ENCODE results near the gene DNAJB6. TPM values are rescaled to one million over a fixed set of nuclear protein-coding genes. Genes with fewer than 3 reads are reported as not detected.

DNAJB6 gene
- total and polyA plus RNA-seq, 2 experiments from 2014 or later, result 92.2 to 110 TPM

DNA sequence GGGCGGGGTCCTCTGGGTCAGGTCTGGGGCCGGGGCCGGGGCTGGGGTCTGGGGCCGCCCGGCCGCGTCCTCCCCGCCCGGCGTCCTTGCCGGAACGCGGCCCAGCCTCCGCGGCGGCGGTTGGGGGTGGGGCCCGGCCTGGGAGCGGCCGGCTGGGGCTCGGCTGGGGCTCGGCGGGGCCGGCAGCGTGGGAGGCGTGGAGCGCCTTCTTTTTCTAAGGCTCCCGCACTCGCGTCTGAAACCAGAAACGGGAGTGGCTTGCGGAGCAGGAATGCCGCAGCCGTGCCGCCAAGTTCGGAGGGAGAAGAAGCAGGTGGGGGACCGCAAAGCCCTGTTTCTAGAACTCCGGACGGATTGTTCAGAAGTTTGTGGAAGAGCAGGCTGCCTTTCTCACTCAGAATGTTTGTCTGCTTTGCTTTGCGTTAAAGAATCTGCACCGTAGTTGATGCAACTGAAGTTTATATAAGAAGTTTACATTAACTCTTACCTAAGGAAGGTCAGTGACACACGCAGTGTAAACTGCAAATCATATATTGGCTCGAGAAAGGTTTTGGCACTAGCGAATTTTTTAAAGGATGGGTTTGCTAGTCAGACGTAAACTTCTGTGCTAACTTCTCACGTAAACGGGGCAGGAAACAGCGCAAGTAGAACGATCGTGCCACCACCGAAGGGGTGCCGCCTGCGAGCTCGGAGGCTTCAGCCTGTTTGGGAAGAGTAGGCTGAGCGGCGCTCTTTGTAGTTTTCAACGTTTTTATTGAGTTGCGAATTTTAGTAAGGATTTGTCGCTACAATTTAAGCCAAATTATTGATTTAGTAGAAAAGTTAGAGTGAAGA, 729 bp downstream of the DNAJB6 start:
- Histone ChIP-seq H3K27me3 (no peaks in the 10 kb centered on the region), H3K4me1 (ENCODE audit: insufficient read depth) (peaks cover 10% of the 10 kb centered on the region), H3K27ac (peak overlapping the region; percentile 99), H3K4me3 (peak overlapping the region; percentile 65), H3K79me2 (peaks cover 51% of the 10 kb centered on the region), H3K9me2 (replicated peaks; ENCODE audit: insufficient read depth) (no peaks in the 10 kb centered on the region), H4K20me1 (ENCODE audit: insufficient read depth, poor library complexity, severe bottlenecking) (peaks cover 51% of the 10 kb centered on the region), H3K36me3 (replicated peaks; ENCODE audit: insufficient read depth, low read depth) (no peaks in the 10 kb centered on the region), H3K4me2 (peak overlapping the region; percentile 83), H3K9me3 (ENCODE audit: low read depth) (no peaks in the 10 kb centered on the region), H2AFZ (peak overlapping the region; percentile 33)
- DNase-seq (ENCODE audit: low spot score), result peak; percentile 87
- under 1% methylated on average over 36 of the region's 59 CpGs for WGBS (ENCODE audit: low lambda C conversion rate, missing lambda C conversion rate)
- TF ChIP-seq EZH2phosphoT487 (IDR thresholded peaks at IDR 0.05; ENCODE audit: low read depth, severe bottlenecking, unreplicated experiment), result no peak
- TF ChIP-seq EZH2 (IDR thresholded peaks at IDR 0.05; ENCODE audit: borderline replicate concordance), result no peak

DNA sequence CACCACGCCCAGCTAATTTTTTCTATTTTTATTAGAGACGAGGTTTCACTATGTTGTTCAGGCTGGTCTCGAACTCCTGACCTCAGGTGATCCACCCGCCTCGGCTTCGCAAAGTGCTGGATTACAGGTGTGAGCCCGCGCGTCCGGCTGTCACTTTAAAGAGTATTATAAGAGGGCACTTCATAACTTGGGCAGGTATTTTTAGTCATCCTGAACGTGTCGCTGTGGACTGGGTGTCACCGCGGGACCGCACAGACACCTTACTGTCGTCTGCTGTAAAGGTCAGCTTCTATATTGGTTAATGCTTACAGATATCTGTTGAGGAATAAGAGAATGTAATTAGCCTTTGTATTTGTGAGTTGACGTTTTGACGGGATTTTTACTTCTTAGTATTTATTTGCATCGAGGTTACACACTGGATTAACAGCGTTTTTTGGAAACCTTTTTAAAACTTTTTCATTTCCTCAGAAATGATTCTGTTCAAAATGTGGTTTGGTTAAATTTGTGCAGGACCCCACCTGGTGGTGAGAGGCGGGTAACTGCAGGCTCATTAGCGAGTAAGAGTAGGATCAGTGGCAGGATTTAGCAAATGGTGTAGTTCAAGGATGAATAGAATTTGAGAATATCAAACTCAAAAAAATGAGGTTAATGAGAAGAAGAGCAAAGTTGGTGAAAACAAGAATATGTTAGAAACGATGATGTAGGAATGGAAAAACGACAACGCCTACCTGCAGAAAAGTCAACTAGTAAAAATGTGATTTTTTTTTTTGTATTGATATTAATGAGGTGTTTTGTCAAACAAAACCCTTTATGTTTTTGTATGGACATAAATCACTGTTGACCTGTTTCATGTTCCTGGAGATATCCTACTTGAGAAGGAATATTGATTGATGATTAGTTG, 3.2 kb downstream of the DNAJB6 start:
- Histone ChIP-seq H4K20me1 (ENCODE audit: insufficient read depth, poor library complexity, severe bottlenecking) (peaks cover 76% of the 10 kb centered on the region), H3K4me1 (ENCODE audit: insufficient read depth) (peaks cover 10% of the 10 kb centered on the region), H3K36me3 (replicated peaks; ENCODE audit: insufficient read depth, low read depth) (no peaks in the 10 kb centered on the region), H3K4me2 (peak overlapping the region; percentile 83), H3K27ac (peak overlapping the region; percentile 24), H3K79me2 (peaks cover 76% of the 10 kb centered on the region), H3K9me2 (replicated peaks; ENCODE audit: insufficient read depth) (no peaks in the 10 kb centered on the region), H3K27me3 (no peaks in the 10 kb centered on the region), H3K9me3 (ENCODE audit: low read depth) (no peaks in the 10 kb centered on the region), H3K4me3 (no peak overlapping the region), H2AFZ (no peak overlapping the region)
- DNase-seq (ENCODE audit: low spot score), result peak; percentile 69
- WGBS (ENCODE audit: low lambda C conversion rate, missing lambda C conversion rate), result 56% methylated on average over 25 of the region's 25 CpGs
- TF ChIP-seq EZH2phosphoT487 (IDR thresholded peaks at IDR 0.05; ENCODE audit: low read depth, severe bottlenecking, unreplicated experiment) (no peak), EZH2 (IDR thresholded peaks at IDR 0.05; ENCODE audit: borderline replicate concordance) (no peak)
- TF ChIP-seq, protein P1, sequence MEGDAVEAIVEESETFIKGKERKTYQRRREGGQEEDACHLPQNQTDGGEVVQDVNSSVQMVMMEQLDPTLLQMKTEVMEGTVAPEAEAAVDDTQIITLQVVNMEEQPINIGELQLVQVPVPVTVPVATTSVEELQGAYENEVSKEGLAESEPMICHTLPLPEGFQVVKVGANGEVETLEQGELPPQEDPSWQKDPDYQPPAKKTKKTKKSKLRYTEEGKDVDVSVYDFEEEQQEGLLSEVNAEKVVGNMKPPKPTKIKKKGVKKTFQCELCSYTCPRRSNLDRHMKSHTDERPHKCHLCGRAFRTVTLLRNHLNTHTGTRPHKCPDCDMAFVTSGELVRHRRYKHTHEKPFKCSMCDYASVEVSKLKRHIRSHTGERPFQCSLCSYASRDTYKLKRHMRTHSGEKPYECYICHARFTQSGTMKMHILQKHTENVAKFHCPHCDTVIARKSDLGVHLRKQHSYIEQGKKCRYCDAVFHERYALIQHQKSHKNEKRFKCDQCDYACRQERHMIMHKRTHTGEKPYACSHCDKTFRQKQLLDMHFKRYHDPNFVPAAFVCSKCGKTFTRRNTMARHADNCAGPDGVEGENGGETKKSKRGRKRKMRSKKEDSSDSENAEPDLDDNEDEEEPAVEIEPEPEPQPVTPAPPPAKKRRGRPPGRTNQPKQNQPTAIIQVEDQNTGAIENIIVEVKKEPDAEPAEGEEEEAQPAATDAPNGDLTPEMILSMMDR (IDR thresholded peaks at IDR 0.05; ENCODE audit: poor library complexity), result peak; percentile 84

DNA sequence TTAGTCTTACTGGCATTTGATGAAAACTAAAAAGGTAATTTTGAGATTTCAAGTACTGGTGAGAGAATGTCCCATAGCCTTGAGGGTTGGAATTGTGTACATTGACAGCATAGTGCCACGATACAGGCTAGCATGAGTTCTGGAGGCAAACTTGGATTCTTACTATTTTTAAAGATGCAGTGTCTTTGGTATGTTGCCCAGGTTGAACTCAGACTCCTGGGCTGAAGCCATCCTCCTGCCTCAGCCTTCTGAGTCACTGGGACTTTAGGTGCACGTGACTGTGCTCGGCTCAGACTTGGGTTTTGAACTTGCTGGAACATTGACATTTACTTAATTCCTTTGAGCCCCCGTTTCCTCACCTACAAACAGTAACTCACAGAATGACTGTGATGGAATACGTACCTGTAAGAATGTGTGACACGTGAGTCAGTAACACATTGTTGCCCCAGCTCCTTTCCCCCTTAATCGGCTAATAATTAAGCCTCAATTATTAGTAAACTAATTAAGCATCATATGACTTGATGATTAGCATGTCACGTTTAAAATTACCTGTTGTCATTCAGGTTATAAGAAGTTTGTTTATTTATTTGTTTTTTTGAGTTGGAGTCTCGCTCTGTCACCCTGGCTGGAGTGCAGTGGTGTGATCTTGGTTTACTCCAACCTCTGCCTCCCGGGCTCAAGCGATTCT, 10.6 kb downstream of the DNAJB6 start:
- Histone ChIP-seq H4K20me1 (ENCODE audit: insufficient read depth, poor library complexity, severe bottlenecking) (peaks cover 100% of the 10 kb centered on the region), H3K4me2 (no peak overlapping the region)
- 86% methylated on average over 11 of the region's 11 CpGs for WGBS (ENCODE audit: low lambda C conversion rate, missing lambda C conversion rate)

More for the DNA sequence above, 10.6 kb downstream of the DNAJB6 start:
- H3K4me3 ChIP-seq, result no peak overlapping the region
- H3K9me3 ChIP-seq (ENCODE audit: low read depth), result no peaks in the 10 kb centered on the region
- H3K36me3 ChIP-seq (replicated peaks; ENCODE audit: insufficient read depth, low read depth), result no peaks in the 10 kb centered on the region
- TF ChIP-seq EZH2phosphoT487 (IDR thresholded peaks at IDR 0.05; ENCODE audit: low read depth, severe bottlenecking, unreplicated experiment) (no peak), EZH2 (IDR thresholded peaks at IDR 0.05; ENCODE audit: borderline replicate concordance) (no peak)
- TF ChIP-seq, protein P1 (IDR thresholded peaks at IDR 0.05; ENCODE audit: poor library complexity), result no peak
- H3K79me2 ChIP-seq, result peaks cover 100% of the 10 kb centered on the region
- no peak overlapping the region for H3K27ac ChIP-seq
- H3K4me1 ChIP-seq (ENCODE audit: insufficient read depth), result no peaks in the 10 kb centered on the region
- DNase-seq (ENCODE audit: low spot score), result peak; percentile 34
- H2AFZ ChIP-seq, result no peak overlapping the region
- H3K27me3 ChIP-seq, result no peaks in the 10 kb centered on the region
- H3K9me2 ChIP-seq (replicated peaks; ENCODE audit: insufficient read depth), result no peaks in the 10 kb centered on the region

Data from hepatocyte (in vitro differentiated cells).